Esophagus (tissue), 2 donors: ENCODE results near the gene GCNT3. TPM values are rescaled to one million over a fixed set of nuclear protein-coding genes. Genes with fewer than 3 reads are reported as not detected.
"Not testable (repeated sequence)": the region's sequence is repeated elsewhere in the genome, so short reads cannot be mapped to it uniquely, and the experiment has no call there.

Source experiments
- H3K27ac ChIP-seq, 2 donors: one replicate each; pipeline ENCODE4 v1.5.1; 2013; ENCODE audit warnings: low read depth in 2 of 2, mild to moderate bottlenecking in 2 of 2, inconsistent platforms in 1 of 2, low read length in 1 of 2, moderate library complexity in 1 of 2
- H3K27me3 ChIP-seq, 2 donors: one replicate each; pipeline ENCODE4 v1.6.1; 2013; ENCODE audit warnings: low read length in 2 of 2, control low read depth in 1 of 2, mild to moderate bottlenecking in 1 of 2; ENCODE audit not compliant: insufficient read depth in 2 of 2, control insufficient read depth in 1 of 2
- H3K36me3 ChIP-seq, 2 donors: one replicate each; pipeline ENCODE4 v1.6.1; 2013; ENCODE audit warnings: low read length in 1 of 2; ENCODE audit not compliant: control insufficient read depth in 2 of 2, insufficient read depth in 2 of 2
- H3K4me1 ChIP-seq, 2 donors: one replicate each; pipeline ENCODE4 v1.6.1; 2013; ENCODE audit warnings: low read length in 1 of 2; ENCODE audit not compliant: control insufficient read depth in 2 of 2, insufficient read depth in 2 of 2
- H3K4me3 ChIP-seq, 2 donors: one replicate each; pipeline ENCODE4 v1.5.1; 2013; ENCODE audit warnings: low read length in 2 of 2, mild to moderate bottlenecking in 2 of 2, low read depth in 1 of 2, moderate library complexity in 1 of 2
- H3K9me3 ChIP-seq, 2 donors: one replicate each; pipeline ENCODE4 v1.6.1; 2013; ENCODE audit warnings: mild to moderate bottlenecking in 2 of 2, low read depth in 1 of 2, low read length in 1 of 2, moderate library complexity in 1 of 2; ENCODE audit not compliant: control insufficient read depth in 2 of 2, insufficient read depth in 1 of 2
- WGBS, 2 donors: extraction: QIAGEN DNeasy Blood & Tissue Kit; methylation state at CpG; one replicate each; pipeline ENCODE4 v1.1.7; 2013; 5-methylcytosine and 5-hydroxymethylcytosine counted together
- polyA plus RNA-seq, 2 donors: library from polyadenylated mRNA; stranded (reverse); fragments of 200-250 nt; gene quantifications; one replicate each; pipeline ENCODE4 v1.2.3, GENCODE V29; 2013
- donor health status: healthy with polysubstance abuse.
- donor health status: Bipolar disorder and iron deficiency.

GCNT3 gene
- polyA plus RNA-seq, 2 donors, result 8.3 to 16.3 TPM

DNA sequence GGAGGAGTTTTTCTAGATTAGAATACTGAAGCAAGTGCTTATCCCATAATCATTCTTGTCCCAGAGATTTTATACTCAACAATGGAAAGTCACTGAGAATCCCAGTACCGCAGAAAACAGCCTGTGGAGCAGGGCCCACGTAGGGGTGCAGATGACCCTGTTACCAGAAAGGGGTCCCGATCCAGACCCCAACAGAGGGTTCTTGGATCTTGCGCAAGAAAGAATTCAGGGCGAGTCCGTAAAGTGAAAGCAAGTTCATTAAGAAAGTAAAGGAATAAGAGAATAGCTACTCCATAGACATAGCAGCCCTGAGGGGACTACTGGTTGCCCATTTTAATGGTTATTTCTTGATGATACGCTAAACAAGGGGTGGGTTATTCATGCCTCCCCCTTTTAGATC is 2.6 kb downstream of the GCNT3 start:
- H3K36me3 ChIP-seq, result no peaks in the 10 kb centered on the region
- H3K9me3 ChIP-seq, result no peaks in the 10 kb centered on the region
- no peak overlapping the region for H3K27ac ChIP-seq
- no peak overlapping the region for H3K4me3 ChIP-seq
- peaks cover 2 to 4% of the 10 kb centered on the region in 2 donors for H3K4me1 ChIP-seq
- 94 to 95% methylated on average over 7 of the region's 7 CpGs for WGBS, 2 donors
- no peaks in the 10 kb centered on the region for H3K27me3 ChIP-seq

- H3K4me3 ChIP-seq, result no peak overlapping the region
- H3K4me1 ChIP-seq, result peaks cover 0 to 4% of the 10 kb centered on the region in 2 donors
- peak overlapping the region; percentile 47 to 72 for H3K27ac ChIP-seq
- no peaks in the 10 kb centered on the region for H3K36me3 ChIP-seq
- H3K9me3 ChIP-seq, result no peaks in the 10 kb centered on the region
- 83 to 87% methylated on average over 5 of the region's 5 CpGs for WGBS, 2 donors
- no peaks in the 10 kb centered on the region for H3K27me3 ChIP-seq
These were observed 4.1 kb downstream of the GCNT3 start for GRCh38 chr15:59615661-59616060.

DNA sequence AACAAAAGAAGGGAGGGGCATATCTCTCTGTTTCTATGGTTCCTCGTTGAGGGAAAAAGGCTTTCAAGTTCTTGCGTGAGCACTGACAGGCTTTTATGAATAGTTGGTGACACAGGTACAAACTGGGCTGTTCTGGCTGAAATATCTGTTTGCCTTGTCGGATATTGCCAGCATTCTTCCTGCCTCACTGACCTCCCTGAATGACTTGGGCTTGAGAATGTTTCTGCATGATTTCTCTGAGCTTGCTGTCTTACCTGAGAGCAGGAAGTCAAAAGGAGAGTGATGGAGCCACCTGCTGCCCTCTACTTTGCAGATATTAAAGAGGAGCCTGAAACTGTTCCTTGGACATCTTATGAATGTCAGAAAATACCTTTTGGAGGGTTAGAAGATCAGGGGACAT is 4.8 kb downstream of the GCNT3 start:
- 40 to 48% methylated on average over 3 of the region's 3 CpGs for WGBS, 2 donors
- Histone ChIP-seq H3K4me1 (peaks cover 0 to 4% of the 10 kb centered on the region in 2 donors), H3K27me3 (no peaks in the 10 kb centered on the region), H3K27ac (peak overlapping the region in 1 of 2 donors; percentile 40), H3K4me3 (peak overlapping the region; percentile 32 to 48), H3K9me3 (no peaks in the 10 kb centered on the region), H3K36me3 (no peaks in the 10 kb centered on the region)

- WGBS, 2 donors, result 84 to 86% methylated on average over 4 of the region's 4 CpGs
- peak overlapping the region in 1 of 2 donors; percentile 48 for H3K4me3 ChIP-seq
- peaks cover 0 to 4% of the 10 kb centered on the region in 2 donors for H3K4me1 ChIP-seq
- no peaks in the 10 kb centered on the region for H3K27me3 ChIP-seq
- H3K27ac ChIP-seq, result peak overlapping the region in 1 of 2 donors; percentile 30
- no peaks in the 10 kb centered on the region for H3K9me3 ChIP-seq
- no peaks in the 10 kb centered on the region for H3K36me3 ChIP-seq
These were observed 6.8 kb downstream of the GCNT3 start for GRCh38 chr15:59618406-59618805.

DNA sequence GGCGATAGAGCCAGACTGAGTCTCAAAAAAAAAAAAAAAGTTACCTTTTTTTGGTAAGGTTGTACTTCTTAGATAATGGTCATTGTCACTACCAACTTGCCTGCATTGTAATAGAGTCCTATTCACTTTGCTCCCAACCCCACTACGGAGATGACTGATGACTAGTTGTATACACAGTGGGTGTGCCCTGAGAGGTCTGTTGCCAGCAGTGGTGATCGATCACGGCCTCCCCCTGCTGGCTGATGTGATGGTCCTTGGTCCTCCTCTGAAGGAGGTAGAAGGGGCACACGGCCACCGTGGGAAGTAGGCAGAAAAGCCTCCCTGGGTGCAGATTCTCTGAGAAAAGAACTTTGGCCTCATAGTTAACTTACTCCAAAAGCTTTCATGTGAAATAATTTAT is 10.7 kb downstream of the GCNT3 start:
- no peaks in the 10 kb centered on the region for H3K4me1 ChIP-seq
- H3K27me3 ChIP-seq, result no peaks in the 10 kb centered on the region
- H3K4me3 ChIP-seq, result no peak overlapping the region
- H3K27ac ChIP-seq, result no peak overlapping the region
- H3K36me3 ChIP-seq, result no peaks in the 10 kb centered on the region
- 22 to 25% methylated on average over 6 of the region's 6 CpGs for WGBS, 2 donors
- H3K9me3 ChIP-seq, result no peaks in the 10 kb centered on the region

GRCh38 chr15:59632714-59633113 is 21.1 kb downstream of the GCNT3 start:
- no peaks in the 10 kb centered on the region for H3K9me3 ChIP-seq
- H3K4me3 ChIP-seq, result no peak overlapping the region
- WGBS, 2 donors, result 56 to 67% methylated on average over 4 of the region's 4 CpGs
- H3K4me1 ChIP-seq, result no peaks in the 10 kb centered on the region
- no peaks in the 10 kb centered on the region for H3K27me3 ChIP-seq
- H3K36me3 ChIP-seq, result no peaks in the 10 kb centered on the region
- H3K27ac ChIP-seq, result no peak overlapping the region

GRCh38 chr15:59636184-59636583 is 24.6 kb downstream of the GCNT3 start:
- Histone ChIP-seq H3K9me3 (no peaks in the 10 kb centered on the region), H3K36me3 (peaks cover 0 to 3% of the 10 kb centered on the region in 2 donors), H3K4me3 (no peak overlapping the region), H3K27ac (no peak overlapping the region), H3K27me3 (no peaks in the 10 kb centered on the region), H3K4me1 (no peaks in the 10 kb centered on the region)
- 84 to 86% methylated on average over 3 of the region's 3 CpGs for WGBS, 2 donors

GRCh38 chr15:59637507-59637906 is 25.9 kb downstream of the GCNT3 start:
- not testable (repeated sequence) for H3K27me3 ChIP-seq, H3K9me3 ChIP-seq, H3K4me1 ChIP-seq, H3K27ac ChIP-seq, H3K36me3 ChIP-seq, H3K4me3 ChIP-seq
- 94 to 98% methylated on average over 2 of the region's 2 CpGs for WGBS, 2 donors

- no peaks in the 10 kb centered on the region for H3K9me3 ChIP-seq
- H3K4me1 ChIP-seq, result no peaks in the 10 kb centered on the region
- H3K4me3 ChIP-seq, result no peak overlapping the region
- 79 to 84% methylated on average over 2 of the region's 2 CpGs for WGBS, 2 donors
- H3K36me3 ChIP-seq, result peaks cover 5 to 11% of the 10 kb centered on the region in 2 donors
- no peak overlapping the region for H3K27ac ChIP-seq
- no peaks in the 10 kb centered on the region for H3K27me3 ChIP-seq
These were observed 30.8 kb downstream of the GCNT3 start for GRCh38 chr15:59642351-59642750.

DNA sequence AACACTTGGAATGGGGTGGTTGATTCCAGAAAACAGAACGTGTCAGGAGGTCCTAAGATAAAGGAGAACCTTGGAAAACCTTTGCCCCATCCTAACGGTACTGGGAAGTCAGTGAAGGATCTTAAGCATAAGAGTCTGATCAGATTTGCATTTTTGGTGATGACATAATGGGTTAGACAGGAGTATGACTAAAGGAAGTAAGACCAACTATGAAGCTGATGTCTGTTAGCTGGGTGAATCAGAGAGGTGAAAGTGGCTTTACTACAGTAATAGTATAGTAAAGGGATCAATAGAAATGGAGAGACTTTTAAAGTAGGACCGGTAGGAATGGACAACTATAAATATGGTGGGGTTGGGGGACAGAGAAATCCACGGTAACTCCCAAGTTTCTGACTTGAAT is 33.2 kb downstream of the GCNT3 start:
- WGBS, 2 donors, result 80 to 86% methylated on average over 4 of the region's 4 CpGs
- no peaks in the 10 kb centered on the region for H3K4me1 ChIP-seq
- H3K4me3 ChIP-seq, result no peak overlapping the region
- H3K27me3 ChIP-seq, result no peaks in the 10 kb centered on the region
- no peaks in the 10 kb centered on the region for H3K9me3 ChIP-seq
- no peak overlapping the region for H3K27ac ChIP-seq
- peaks cover 5 to 11% of the 10 kb centered on the region in 2 donors for H3K36me3 ChIP-seq
